ENCODE data around the gene PRDM16. TPM values are rescaled to one million over a fixed set of nuclear protein-coding genes. Genes with fewer than 3 reads are reported as not detected.

The PRDM16 gene
- total and polyA plus RNA-seq, 2 of the 13 experiments (the other 11 are each of a cell fraction or from before 2014, with no cell fraction given) = 0.15 to 0.81 TPM

GRCh38 chr1:3292868-3293562 lies 224.0 kb downstream of the PRDM16 start (continued):
- TF ChIP-seq ZNF687 (CRISPR knock-in tag; IDR thresholded peaks at IDR 0.05) (peak; percentile 49), SMAD9 (CRISPR knock-in tag; IDR thresholded peaks at IDR 0.05) (no peak), FOXJ3 (CRISPR knock-in tag; IDR thresholded peaks at IDR 0.05; ENCODE audit: borderline replicate concordance) (0 out of 2 replicates have a peak, but pooled peaks have one; percentile 22), ZSCAN5A (CRISPR knock-in tag; IDR thresholded peaks at IDR 0.05; ENCODE audit: borderline replicate concordance) (no peak), ZNF607 (CRISPR knock-in tag; IDR thresholded peaks at IDR 0.05; ENCODE audit: borderline replicate concordance) (0 out of 2 replicates have a peak, but pooled peaks have one; percentile 52), GABPA (IDR thresholded peaks at IDR 0.05; ENCODE audit: low read depth, low read length) (no peak), GABPA (CRISPR knock-in tag; IDR thresholded peaks at IDR 0.05; ENCODE audit: low read depth) (no peak), FLYWCH1 (CRISPR knock-in tag; IDR thresholded peaks at IDR 0.05) (no peak), TRIM24 (CRISPR knock-in tag; IDR thresholded peaks at IDR 0.05) (no peak), MED8 (CRISPR knock-in tag; IDR thresholded peaks at IDR 0.05; ENCODE audit: insufficient replicate concordance) (peak; percentile 67), JARID2 (CRISPR knock-in tag; IDR thresholded peaks at IDR 0.05; ENCODE audit: insufficient replicate concordance) (no peak), ZNF329 (CRISPR knock-in tag; IDR thresholded peaks at IDR 0.05; ENCODE audit: low read depth) (no peak), ZFAT (CRISPR knock-in tag; conservative IDR thresholded peaks at IDR 0.05) (no peak), TEAD2 (CRISPR knock-in tag; IDR thresholded peaks at IDR 0.05) (no peak), SMAD1 (CRISPR knock-in tag; IDR thresholded peaks at IDR 0.05; ENCODE audit: borderline replicate concordance, low read depth) (no peak), CREB3 (CRISPR knock-in tag; IDR thresholded peaks at IDR 0.05) (no peak), MLXIP (CRISPR knock-in tag; IDR thresholded peaks at IDR 0.05; ENCODE audit: borderline replicate concordance) (no peak)
